ENCODE results near the gene DNAJB12. TPM values are rescaled to one million over a fixed set of nuclear protein-coding genes. Genes with fewer than 3 reads are reported as not detected.

The DNAJB12 gene
- total RNA-seq = 41.5 and 45.1 TPM in 2 replicates

GRCh38 chr10:72354356-72355213 is at the start of gene DNAJB12:
Gene DNAJB12, minus strand, starts transcription at chr10:72354919. Its CDS starts 22 bp downstream, at chr10:72354897.

Small RNA genes lying within 50 kb of the gene (small RNA-seq; reads per million reads assigned to genes)
- not detected for gene RNU6-805P

Other genes with a start within 250 kb of the DNAJB12 start
- 41.2 and 50.5 TPM in 2 replicates for gene ANAPC16, start 138.9 kb downstream of the DNAJB12 start, total RNA-seq
- 33.8 TPM in 2 replicates for gene ASCC1, start 138.6 kb downstream of the DNAJB12 start, total RNA-seq
- gene DDIT4, start 81.0 kb downstream of the DNAJB12 start, total RNA-seq = 133 and 136 TPM in 2 replicates

Data from hair follicle dermal papilla cell (primary cell).